Ishikawa (cell line): ENCODE data around the gene STK25.

ENCODE experiments used
- CEBPB ChIP-seq: IDR thresholded peaks from 2 replicates; pipeline ENCODE4 v1.6.1; 2012
- CREB1 ChIP-seq: IDR thresholded peaks from 2 replicates; pipeline ENCODE4 v1.6.1; 2012; ENCODE audit warnings: low read depth
- EGR1 ChIP-seq: IDR thresholded peaks from 2 replicates; pipeline ENCODE4 v1.6.1; 2012
- EP300 ChIP-seq: IDR thresholded peaks from 2 replicates; pipeline ENCODE4 v1.6.1; 2012; ENCODE audit warnings: borderline replicate concordance
- FOXM1 ChIP-seq: IDR thresholded peaks from 2 replicates; pipeline ENCODE4 v1.6.1; 2012; ENCODE audit warnings: low read depth, borderline replicate concordance
- MAX ChIP-seq: IDR thresholded peaks from 2 replicates; pipeline ENCODE4 v1.6.1; 2012
- NFIC ChIP-seq: IDR thresholded peaks from 2 replicates; pipeline ENCODE4 v1.6.1; 2012
- RAD21 ChIP-seq: IDR thresholded peaks from 2 replicates; pipeline ENCODE4 v1.6.1; 2012; ENCODE audit warnings: low read depth
- REST ChIP-seq: IDR thresholded peaks from 2 replicates; pipeline ENCODE4 v1.6.1; 2012; ENCODE audit warnings: low read depth, mild to moderate bottlenecking
- TAF1 ChIP-seq: IDR thresholded peaks from 2 replicates; pipeline ENCODE4 v1.6.1; 2012; ENCODE audit warnings: low read depth, mild to moderate bottlenecking
- TCF12 ChIP-seq: IDR thresholded peaks from 2 replicates; pipeline ENCODE4 v1.6.1; 2012; ENCODE audit warnings: low read depth
- TEAD4 ChIP-seq: IDR thresholded peaks from 2 replicates; pipeline ENCODE4 v1.6.1; 2012
- YY1 ChIP-seq: IDR thresholded peaks from 2 replicates; pipeline ENCODE4 v1.6.1; 2012; ENCODE audit warnings: low read depth
- ZBTB7A ChIP-seq: IDR thresholded peaks from 2 replicates; pipeline ENCODE4 v1.6.1; 2012; ENCODE audit warnings: low read depth

- TF ChIP-seq CREB1, result no peak
- TF ChIP-seq REST, result no peak
- TF ChIP-seq CEBPB, result no peak
- no peak for TF ChIP-seq TEAD4
- no peak for TF ChIP-seq NFIC
- no peak for TF ChIP-seq YY1
- TF ChIP-seq TAF1, result no peak
- TF ChIP-seq MAX, result no peak
- TF ChIP-seq EP300, result no peak
- TF ChIP-seq RAD21, result no peak
- TF ChIP-seq FOXM1, result no peak
- no peak for TF ChIP-seq ZBTB7A
- TF ChIP-seq EGR1, result no peak
- TF ChIP-seq TCF12, result no peak
Observed at GRCh38 chr2:241443486-241444223, 64.7 kb downstream of the STK25 start.
